Right kidney (tissue), 1 donor: ENCODE data around the gene KCNJ12.
"Not testable (repeated sequence)": the region's sequence is repeated elsewhere in the genome, so short reads cannot be mapped to it uniquely, and the experiment has no call there.

Experiments used
- DNase-seq: peaks from one replicate; pipeline ENCODE4 v3.0.0-alpha.2; 2016

Gene KCNJ12

DNA sequence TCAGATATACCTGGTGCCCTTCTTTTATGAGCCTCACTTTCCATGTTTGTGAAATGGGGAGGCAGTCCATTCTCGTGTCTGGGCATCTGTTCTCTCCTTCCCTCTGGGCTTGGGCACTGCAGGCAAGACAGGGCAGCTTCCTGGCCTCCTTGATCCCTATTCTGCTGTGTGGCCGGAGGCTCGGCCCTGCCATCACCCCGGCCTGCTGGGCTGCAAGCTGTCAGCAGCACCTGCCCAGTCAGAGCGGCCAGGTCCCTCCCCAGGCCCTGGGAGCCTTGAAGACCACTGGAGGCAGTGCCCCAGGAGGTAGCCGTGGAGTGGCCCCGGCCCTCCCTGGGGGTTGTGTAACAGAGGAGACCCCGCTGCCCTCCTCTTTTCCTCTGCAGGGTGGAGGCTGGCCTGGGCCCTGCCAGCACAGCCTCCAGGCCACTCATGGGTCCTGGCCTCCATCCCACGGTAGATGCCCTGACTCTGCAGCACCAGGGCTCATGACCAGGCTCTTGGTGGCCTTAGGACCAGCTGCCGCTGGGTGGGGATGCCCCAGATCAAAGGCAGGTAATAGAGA lies 9.2 kb downstream of the KCNJ12 start:
- DNase-seq, result no peak

DNA sequence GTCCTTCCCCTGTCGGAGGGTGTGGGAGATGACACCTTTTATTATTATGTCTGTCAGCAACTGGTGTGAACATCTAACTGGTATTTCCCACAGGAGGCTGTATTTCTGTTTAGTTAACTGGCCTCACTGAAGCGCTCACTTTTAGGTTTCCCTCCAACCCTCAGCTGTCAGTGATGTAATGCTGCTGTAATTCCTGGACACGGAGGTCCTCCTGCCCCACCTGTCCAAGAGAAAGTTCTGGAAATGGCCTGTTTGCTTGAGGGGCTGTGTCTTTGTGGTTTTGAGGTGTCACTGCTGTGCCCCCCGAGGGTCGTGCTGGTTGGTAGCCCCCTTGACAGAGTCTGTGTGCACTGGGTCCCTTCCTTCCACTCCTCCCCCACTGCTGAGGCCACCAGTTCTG lies 11.5 kb downstream of the KCNJ12 start:
- no peak for DNase-seq

DNA sequence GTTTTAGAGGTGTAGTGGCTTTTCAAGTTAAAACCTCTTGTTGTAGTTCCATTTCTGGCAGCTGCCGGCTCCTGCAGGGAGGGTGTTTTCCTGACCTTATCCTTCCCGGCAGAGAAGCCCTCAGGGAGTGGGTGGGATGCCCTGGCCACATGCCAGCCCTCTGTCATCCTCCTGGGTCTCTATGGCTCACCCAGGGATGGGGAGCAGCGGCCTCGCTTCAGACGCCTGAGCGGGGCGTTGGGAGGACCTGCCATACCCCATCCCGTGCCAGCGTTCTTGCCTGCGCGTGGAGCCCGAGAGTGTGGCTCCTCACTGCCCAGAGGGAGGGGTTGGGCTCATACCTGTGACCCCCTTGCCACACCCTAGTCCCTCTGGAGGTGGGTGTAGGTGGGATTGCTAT lies 11.9 kb downstream of the KCNJ12 start:
- no peak for DNase-seq

DNA sequence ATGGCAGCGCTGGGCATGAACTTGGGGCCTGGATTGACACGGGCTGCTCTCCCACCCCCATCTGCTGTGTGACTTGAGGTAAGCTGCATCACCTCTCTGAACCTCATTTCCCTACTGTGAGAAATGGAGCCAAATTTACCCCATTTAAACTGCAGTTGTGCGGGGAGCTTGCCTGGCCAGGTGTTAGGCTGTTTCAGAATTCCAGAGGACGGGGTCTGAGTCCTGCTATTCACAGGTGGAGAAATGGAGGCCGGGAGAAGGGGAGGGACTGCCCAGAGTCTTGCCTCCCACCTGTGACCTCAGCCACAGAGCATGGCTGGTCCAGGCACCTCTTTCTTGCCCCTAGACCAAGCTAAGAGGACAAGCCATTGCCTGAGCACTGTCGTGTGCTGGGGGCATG lies 12.8 kb downstream of the KCNJ12 start:
- DNase-seq, result no peak

DNA sequence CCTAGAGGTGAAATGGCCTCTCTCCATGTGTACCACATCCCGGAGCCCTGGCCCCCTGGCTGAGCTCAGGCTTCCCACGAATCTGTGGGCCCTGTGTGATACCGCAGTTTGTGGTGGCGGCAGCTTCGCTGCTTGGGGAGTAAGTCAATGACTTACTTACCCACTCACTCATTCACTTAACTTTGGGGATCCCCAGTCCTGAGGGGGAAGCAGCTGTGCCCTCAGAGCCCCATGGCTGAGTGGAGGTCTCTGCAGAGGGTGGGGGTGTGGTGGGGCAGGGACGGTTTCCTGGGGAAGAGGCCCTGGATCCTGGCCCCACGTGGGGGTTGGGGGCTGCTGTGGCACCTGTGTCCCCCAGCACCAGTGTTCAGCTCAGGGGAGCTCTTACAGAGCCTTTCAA lies 13.2 kb downstream of the KCNJ12 start:
- DNase-seq, result no peak

DNA sequence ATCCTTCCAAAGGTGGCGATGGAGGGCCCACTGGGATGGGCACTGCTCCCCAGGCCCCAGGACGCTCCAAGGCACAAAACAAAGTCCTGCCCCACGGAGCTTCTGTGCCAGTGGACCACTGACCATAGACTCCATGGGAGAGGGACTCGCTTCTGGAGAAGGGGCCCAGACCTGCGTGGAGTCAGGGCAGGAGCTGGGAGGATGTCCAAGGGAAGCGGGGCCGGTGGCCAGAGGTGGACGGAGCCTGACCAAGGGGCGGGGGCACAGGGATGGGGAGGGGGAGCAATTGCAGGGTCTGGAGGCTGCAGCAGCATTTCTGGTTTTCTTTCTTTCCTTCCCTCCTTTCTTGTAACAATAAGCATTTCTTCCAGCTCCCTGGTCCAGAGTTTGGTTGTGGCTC lies 14.1 kb downstream of the KCNJ12 start:
- no peak for DNase-seq

DNA sequence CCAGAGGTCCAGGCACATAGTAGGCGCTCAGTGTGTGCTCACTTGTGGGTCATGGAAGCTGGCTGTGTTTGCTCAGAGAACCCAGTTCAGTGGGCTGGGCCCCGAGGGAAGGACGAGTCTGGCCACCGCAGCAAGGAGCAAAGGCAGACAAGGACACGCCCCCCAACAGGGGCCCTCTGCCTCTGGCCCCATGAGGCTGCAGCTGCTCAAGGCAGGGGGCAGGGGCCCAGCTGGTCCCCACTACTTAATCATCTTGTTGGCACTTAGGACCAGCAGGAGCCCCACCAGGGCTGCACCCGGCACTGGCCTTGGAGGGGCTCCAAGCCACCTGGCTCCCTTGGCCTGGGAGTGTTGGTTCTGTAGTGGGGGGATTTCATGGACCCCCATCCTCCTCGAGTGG lies 16.1 kb downstream of the KCNJ12 start:
- DNase-seq, result no peak

DNA sequence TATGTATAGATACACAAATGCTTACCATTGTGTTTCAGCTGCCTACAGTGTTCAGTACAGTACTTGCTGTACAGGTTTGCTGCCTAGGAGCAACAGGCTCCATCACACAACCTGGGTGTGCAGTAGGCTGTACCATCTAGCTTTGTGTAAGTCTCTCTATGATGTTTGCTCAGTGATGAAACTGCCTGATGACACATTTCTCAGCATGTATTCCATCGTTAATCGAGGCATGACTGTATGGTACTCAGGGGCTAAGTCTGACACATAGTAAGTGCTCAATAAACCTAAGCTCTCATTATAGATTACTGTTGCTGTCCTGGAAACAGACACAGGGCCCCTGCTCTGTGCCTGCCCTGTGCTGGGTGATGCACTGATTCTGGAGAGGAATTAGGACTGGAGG lies 18.1 kb downstream of the KCNJ12 start:
- DNase-seq, result no peak

DNA sequence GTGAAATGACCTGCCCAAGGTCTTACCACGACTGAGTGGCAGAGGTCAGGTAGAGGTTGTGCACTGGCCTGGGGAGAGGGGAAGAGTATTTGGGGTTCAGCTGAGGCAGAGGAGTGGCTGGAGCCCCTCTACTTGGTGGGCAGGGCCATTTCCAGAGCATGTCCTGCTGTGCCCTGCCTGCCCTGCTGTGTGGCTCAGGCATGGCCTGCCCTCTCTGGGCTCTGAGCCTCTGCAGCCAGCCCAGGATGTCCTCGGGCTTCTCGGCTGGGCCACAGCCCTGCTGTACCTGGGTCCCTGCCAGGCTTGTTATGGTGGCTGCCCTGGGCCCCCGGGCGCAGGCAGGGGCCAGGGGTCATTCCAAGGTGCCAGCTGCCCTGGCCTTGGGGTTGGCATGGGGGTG lies 19.6 kb downstream of the KCNJ12 start:
- DNase-seq, result no peak

DNA sequence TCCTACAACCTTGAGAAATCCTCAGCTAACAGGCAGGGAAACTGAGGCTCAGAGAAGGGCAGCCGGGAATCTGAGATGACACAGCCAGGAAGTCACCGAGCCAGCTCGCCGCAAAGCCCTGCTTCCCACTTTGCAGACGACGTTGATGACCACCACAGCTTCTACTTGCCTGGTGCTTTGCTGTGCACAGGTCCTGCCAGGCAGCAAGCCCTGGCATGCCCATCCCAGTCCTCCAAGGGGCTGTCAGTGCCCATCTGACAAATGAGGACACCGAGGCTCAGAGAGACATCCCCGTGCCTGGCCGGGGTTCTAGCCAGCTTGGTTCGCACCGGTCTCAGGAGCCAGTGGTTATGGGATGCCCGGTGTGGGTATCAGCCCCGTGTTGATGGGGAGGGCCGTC lies 20.1 kb downstream of the KCNJ12 start:
- DNase-seq, result no peak

DNA sequence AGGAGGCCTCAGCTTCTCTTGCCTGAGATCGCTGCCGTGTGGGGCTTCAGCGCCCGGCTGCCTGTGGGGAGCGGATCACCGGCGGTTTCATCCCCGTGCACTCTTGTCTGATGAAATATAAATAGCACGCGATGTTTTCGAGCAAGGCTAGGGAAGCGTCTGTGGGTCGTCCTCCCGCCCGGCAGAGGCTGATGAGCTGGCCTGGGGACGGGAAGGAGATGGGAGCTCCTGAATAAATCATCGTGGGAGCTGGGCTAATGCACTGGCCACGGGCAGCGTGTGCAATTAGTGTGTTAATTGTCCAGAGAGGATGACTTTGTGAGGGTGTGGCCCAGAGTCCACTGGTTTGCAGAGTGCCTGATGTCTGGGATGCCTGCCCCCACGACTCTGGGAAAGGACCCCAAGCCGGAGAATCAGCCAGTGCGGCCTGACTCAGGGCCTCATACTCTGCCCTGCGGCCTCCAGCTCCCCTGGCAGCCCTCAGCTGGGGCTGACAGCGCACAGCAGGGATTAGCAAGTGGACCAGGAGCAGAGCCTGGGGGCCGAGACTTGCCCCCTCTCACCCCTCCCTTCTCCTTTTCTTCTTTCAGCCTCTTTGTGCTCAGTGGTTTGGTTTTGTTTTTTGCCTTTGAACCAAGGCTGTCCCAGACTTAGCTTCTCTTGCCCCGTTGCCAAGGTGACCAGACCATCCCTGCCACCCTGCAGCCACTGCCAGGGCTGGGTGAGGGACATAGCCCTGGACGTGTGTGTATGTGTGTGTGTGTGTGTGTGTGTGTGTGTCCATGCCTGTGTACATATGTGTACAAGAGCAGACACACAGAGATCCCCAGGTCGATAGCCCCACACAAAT lies 21.4 kb downstream of the KCNJ12 start:
- no peak for DNase-seq

DNA sequence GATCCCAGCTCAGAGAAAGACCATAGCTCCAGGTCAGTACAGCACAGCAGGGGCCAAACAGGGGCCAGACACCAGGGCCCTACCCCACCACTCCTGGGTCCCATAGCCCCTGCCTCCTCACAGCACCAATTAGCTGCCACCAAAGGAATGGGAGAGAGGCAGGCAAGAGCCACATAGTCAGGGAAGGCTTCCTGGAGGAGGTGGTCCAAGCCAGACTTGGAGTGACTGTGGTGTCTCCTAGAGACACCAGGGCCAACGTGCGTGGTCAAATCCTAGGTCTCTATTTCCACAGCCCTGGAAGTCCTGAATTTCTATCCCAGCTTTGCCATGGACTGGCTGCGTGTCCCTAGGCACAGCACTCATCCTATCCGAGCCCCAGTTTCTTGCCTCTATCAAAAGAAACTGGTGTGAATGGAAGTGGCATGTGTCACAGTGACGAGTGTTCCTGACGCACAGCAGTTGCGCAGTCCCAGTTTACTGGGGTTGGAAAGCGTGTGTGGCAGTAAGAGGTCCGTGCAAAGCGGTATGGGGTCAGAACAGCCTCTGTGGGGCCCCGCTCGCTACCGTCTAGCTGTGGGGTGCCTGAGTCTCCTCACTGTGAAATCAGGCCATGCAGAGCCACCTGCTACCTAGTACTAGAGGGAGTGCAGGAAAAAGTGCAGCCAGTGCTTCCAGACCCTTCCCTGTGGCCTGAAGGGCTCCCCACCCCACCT lies 23.5 kb downstream of the KCNJ12 start:
- no peak for DNase-seq

DNA sequence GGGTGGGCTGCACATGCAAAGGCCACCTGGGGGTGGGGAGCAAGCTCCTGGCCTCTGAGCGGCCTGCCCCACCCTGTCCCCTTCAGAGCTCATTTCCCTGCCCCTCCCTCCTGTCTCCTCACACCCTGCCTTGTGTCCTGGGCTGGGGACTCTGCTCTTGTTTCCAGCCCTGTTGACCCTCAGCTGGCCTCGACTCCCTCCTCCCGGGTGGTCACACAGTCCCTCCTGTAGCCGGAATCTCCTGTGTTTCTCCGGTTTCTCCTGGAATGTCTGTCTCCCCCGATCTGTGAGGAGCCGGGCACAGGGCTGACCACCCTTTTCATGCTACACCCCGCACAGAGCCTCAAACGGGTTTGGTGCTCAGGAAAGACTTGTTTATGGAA lies 24.0 kb downstream of the KCNJ12 start:
- DNase-seq, result not testable (repeated sequence)

DNA sequence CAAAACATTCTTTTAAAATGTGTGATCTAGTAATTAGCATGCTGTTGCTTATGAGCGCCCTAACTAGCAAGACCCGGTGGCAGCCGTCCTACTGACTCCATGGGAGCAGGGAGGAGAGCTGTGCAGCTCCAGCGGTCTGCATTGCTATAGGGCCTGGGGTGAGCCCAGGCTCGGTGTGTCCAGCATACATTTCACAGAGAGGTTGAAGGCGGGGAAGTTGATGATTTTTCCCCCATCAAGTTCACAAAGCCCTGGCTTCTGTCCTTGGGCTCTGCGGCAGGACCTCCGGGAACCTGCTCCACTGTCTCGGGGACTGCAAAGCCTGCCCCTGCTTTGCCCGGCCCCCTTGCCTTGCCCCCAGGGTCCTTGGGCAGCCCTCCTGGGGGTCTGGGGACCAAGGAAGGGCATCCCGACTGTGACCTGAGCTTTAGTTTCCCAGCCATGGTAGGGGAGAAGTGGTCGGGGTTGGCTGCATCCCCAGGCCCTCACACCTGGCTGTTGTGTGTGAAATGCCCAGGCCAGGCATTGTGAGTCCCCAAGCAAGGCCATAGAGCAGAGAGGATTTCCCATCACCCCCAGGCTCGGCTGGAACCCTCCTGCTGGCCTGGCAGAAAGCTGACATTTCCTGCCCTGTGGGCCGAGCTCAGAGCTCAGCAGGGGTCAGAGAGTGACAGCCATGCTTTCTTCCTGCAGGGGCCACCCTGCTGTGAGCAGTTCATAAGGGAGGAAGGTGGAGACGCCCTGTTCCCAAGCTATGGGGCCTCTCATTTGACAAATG lies 24.8 kb downstream of the KCNJ12 start:
- no peak for DNase-seq

DNA sequence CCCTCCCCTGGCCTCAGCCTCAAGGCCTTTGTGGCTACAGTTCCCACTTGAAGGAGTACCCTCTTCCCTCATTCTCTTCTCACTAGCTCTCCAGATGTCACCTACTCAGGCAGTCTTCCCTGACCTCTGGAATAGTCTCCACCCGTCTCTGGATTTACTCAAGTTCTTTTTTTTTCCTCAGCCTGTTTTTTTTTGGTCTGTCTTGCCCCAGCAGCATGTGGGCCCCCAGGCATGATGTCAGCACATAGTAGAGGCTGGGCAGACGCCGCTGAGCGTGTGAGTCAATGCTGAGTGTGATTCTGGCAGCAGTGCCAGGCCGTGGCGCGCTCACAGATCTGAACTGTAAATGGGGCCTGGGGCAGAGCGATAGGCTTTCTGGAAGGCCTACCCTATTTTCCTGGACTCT lies 26.0 kb downstream of the KCNJ12 start:
- not testable (repeated sequence) for DNase-seq

DNA sequence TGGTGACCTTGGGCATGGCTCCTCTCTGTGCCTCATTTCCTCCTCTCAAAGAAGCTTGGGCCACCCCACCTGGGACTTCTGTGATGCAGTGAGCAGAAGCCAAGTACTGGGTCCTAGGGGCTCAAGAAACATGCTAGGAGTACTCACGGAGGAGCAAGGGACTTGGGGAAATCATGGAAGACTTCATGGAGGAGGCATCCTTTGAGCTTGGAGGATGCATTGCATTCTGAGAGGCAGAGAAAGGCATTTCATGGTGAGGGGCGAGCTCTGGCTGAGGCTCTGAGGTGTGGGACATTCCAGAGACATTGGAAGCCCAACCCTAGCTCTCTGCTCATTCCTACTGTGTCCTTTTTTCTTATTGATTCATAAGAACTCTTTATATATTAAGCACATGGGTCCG lies 26.8 kb downstream of the KCNJ12 start:
- not testable (repeated sequence) for DNase-seq

DNA sequence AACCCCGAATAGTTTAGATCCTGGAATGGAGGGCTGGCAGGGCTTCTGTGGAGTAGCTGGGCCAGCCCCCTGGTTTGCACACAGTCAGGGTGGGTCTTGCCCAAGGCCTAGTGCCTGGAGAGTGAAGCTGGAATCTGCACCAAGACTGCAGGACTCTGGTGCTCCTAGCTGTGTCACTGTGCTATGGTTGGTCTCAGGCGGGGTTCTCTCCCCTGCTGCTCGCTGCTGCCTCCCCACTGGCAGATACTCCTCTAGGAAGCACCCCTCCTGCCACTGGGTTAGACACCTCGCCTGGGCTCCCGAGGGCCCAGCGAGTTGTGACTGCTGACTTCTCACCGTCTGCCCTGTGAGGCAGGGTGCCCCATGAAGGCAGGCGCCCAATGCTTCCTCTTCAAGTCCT lies 27.9 kb downstream of the KCNJ12 start:
- DNase-seq, result not testable (repeated sequence)

DNA sequence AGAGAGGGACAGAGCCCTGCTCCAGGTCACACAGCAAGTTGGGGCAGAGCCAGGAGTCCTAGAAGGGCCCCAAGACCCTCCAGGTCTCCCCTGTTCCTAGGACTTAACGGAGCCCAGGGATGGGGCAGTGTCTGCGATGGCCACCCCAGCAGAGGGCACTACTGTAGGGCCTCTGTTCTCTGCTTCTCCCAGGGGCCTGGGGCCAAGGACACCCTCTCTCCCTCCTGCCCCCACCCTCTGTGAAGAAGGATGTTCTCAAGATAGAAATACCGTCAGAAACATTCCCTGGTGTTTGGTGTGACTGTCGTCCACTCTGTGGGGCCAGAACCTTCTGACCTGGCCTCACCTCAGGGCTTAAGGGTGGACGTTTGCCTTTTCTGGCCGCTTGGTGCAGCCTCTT lies 28.4 kb downstream of the KCNJ12 start:
- not testable (repeated sequence) for DNase-seq

DNA sequence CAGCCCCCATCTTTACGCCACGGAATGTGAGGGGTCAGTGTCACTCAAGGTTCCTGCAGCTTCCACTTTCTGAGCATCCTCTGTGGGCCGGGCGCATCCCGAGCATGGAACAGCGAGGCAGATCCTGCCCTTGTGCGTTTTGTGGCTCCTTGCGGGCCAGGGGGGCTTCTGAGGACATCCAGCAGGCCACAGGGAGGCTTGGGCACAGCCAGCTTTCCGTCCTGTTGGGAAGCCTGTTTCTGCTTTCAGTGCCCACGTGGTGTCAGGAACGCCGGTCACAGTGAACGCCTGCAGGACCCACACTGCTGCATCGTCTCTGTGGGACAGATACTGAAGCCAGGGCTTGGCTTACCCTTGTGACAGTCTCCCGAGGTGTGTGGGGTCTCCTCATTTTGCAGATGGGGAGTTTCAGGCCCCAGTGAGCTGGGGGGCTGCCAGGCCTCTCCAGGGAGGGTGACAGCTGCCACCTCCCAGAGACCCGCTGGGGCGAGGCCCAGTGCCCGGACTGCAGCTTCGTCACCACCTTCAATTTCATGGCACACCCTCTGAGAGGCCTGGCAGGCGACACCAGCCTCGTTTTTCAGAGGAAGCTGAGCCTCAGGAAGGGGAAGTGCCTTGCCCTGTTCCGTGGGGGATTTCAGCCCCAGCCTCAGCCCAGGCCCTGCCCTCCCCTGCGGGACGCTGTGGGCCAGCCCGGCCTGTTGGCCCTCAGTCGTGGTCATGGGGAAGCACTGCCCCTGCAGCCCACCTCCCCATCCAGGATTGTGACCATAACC lies 29.0 kb downstream of the KCNJ12 start:
- not testable (repeated sequence) for DNase-seq

DNA sequence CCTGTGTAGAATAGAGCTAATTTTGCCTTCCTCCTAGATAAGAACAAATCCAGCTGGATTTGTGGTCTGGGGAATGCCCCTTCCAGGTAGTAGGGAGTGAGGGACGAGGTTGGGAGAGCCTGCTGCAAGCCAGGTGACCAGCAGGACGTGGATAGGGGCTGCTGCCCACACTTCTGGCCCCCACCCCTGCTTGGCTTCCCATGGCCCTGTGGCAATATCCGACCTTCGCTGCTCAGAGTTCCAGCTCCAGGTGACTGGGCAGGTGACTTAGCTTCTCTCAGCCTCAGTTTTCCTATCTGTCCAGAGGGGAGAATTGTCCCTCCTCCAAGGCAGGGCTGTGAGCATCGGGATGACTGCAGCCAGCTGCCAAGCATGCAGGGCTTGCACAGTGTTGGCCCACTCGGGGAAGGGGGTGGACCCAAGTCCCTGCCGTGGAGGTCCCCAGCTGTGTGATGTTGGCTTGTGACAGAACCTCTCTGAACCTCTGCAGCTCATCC lies 29.8 kb downstream of the KCNJ12 start:
- not testable (repeated sequence) for DNase-seq

DNA sequence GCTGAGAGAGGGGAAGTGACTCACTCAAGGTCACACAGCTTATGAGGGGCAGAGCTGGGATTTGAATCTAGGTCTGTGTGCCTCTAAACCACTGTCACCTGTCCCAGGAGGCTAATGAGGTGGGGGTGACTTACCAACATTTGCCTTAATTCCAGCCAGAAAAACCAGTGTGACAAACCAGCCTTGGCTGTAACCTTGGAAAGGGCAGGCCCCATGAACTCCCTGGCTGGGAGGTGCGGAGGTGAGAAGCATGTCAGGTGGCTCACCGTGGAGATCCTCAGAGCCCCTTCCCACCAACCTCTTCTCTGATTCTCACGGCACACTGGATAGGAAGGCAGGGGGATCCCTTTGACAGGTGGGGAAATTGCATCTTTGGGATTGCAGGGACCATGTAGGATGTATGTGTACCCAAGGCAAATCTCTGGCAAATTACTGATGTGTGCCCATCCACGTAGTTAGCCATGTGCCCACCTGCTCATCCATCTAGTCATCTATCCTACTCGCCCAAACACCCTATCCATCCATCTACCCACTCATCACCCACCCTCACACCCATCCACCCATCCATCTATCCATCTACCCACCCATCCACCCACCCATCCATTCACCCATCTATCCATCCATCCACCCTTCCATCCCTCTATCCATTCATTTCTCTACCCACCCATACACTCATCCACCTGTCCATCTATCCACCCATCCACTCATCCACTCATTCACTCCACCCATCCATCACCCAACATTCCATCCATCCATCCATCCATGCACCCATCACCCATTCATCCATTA lies 30.7 kb downstream of the KCNJ12 start:
- not testable (repeated sequence) for DNase-seq
